NCI-H2107 treated with DMSO at 0.1 percent for 48 hours (cell line): ENCODE results near the gene SMTNL2.

Experiments used
- DNase-seq: peaks from one replicate; lab custom pipeline; 2025; ENCODE audit not compliant: unreplicated experiment; lab: John Stamatoyannopoulos, UW

Gene SMTNL2

GRCh38 chr17:4584101-4584916 is at the start of gene SMTNL2:
TSS of gene SMTNL2 (plus strand) at chr17:4584529. CDS start at chr17:4584606, 77 bp downstream.
- no peak for DNase-seq

GRCh38 chr17:4534928-4535666 is 49.2 kb upstream of the SMTNL2 start:
- DNase-seq = no peak

- DNase-seq = no peak
Observed at GRCh38 chr17:4535667-4536258, 48.6 kb upstream of the SMTNL2 start.

GRCh38 chr17:4536259-4536741 is 48.0 kb upstream of the SMTNL2 start:
- no peak for DNase-seq

GRCh38 chr17:4536742-4537411 is 47.5 kb upstream of the SMTNL2 start:
- DNase-seq = no peak

GRCh38 chr17:4537451-4538235 is 46.7 kb upstream of the SMTNL2 start:
- no peak for DNase-seq

GRCh38 chr17:4538236-4539002 is 45.9 kb upstream of the SMTNL2 start:
- DNase-seq = no peak

GRCh38 chr17:4539025-4539424 is 45.3 kb upstream of the SMTNL2 start:
- DNase-seq = no peak

- no peak for DNase-seq
Observed at GRCh38 chr17:4539576-4540223, 44.6 kb upstream of the SMTNL2 start.

- DNase-seq = no peak
Observed at GRCh38 chr17:4540224-4540651, 44.1 kb upstream of the SMTNL2 start.

- DNase-seq = no peak
Observed at GRCh38 chr17:4540687-4541327, 43.5 kb upstream of the SMTNL2 start.

GRCh38 chr17:4541328-4542002 is 42.9 kb upstream of the SMTNL2 start:
- no peak for DNase-seq

- no peak for DNase-seq
Observed at GRCh38 chr17:4542003-4542725, 42.2 kb upstream of the SMTNL2 start.

- no peak for DNase-seq
Observed at GRCh38 chr17:4542726-4543191, 41.6 kb upstream of the SMTNL2 start.

- DNase-seq = no peak
Observed at GRCh38 chr17:4543557-4544026, 40.7 kb upstream of the SMTNL2 start.

- DNase-seq = no peak
Observed at GRCh38 chr17:4544135-4544950, 40.0 kb upstream of the SMTNL2 start.

- DNase-seq = no peak
Observed at GRCh38 chr17:4544951-4545216, 39.4 kb upstream of the SMTNL2 start.
